Occipital lobe (tissue), 2 donors: ENCODE data around the gene CMIP. TPM values are rescaled to one million over a fixed set of nuclear protein-coding genes. Genes with fewer than 3 reads are reported as not detected.

Source experiments
- DNase-seq: peaks from one replicate; lab custom pipeline; 2025; lab: John Stamatoyannopoulos, UW
- total RNA-seq: library from RNA; depleted of rRNA; stranded (reverse); fragments of >200 nt; gene quantifications from one replicate; pipeline ENCODE4 v1.2.3, GENCODE V29; 2014

Gene CMIP
- total RNA-seq, 1 donor from 2014 or later = 22.9 TPM

GRCh38 chr16:81477697-81478693 is 33.4 kb downstream of the CMIP start:
- DNase-seq = no peak

GRCh38 chr16:81478876-81479511 is 34.4 kb downstream of the CMIP start:
- DNase-seq = no peak

- DNase-seq = no peak
These were observed 36.1 kb downstream of the CMIP start for GRCh38 chr16:81480606-81481206.

GRCh38 chr16:81481207-81481821 is 36.7 kb downstream of the CMIP start:
- no peak for DNase-seq

- no peak for DNase-seq
These were observed 37.9 kb downstream of the CMIP start for GRCh38 chr16:81482329-81483063.

- DNase-seq = no peak
These were observed 38.7 kb downstream of the CMIP start for GRCh38 chr16:81483064-81483969.

GRCh38 chr16:81483970-81484595 is 39.5 kb downstream of the CMIP start:
- DNase-seq = no peak

- DNase-seq = no peak
These were observed 40.5 kb downstream of the CMIP start for GRCh38 chr16:81484908-81485624.

- DNase-seq = no peak
These were observed 41.4 kb downstream of the CMIP start for GRCh38 chr16:81485824-81486539.

GRCh38 chr16:81486540-81487061 is 42.0 kb downstream of the CMIP start:
- no peak for DNase-seq

GRCh38 chr16:81487301-81487720 is 42.7 kb downstream of the CMIP start:
- no peak for DNase-seq

- no peak for DNase-seq
These were observed 44.2 kb downstream of the CMIP start for GRCh38 chr16:81488687-81489411.

- DNase-seq = no peak
These were observed 45.1 kb downstream of the CMIP start for GRCh38 chr16:81489547-81490267.

- DNase-seq = no peak
These were observed 47.1 kb downstream of the CMIP start for GRCh38 chr16:81491541-81492188.

- no peak for DNase-seq
These were observed 47.7 kb downstream of the CMIP start for GRCh38 chr16:81492311-81492761.
